GM19372 (cell line): Measurements from ENCODE around the gene PLEKHB1.

Source experiments
- ATAC-seq: cut with Tn5 transposase; IDR thresholded peaks from one replicate; pipeline ENCODE4 v1.9.1; 2021; ENCODE audit warnings: mild to moderate bottlenecking, low read depth, moderate library complexity; ENCODE audit not compliant: unreplicated experiment

Gene PLEKHB1, protein sequence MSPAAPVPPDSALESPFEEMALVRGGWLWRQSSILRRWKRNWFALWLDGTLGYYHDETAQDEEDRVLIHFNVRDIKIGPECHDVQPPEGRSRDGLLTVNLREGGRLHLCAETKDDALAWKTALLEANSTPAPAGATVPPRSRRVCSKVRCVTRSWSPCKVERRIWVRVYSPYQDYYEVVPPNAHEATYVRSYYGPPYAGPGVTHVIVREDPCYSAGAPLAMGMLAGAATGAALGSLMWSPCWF

DNA sequence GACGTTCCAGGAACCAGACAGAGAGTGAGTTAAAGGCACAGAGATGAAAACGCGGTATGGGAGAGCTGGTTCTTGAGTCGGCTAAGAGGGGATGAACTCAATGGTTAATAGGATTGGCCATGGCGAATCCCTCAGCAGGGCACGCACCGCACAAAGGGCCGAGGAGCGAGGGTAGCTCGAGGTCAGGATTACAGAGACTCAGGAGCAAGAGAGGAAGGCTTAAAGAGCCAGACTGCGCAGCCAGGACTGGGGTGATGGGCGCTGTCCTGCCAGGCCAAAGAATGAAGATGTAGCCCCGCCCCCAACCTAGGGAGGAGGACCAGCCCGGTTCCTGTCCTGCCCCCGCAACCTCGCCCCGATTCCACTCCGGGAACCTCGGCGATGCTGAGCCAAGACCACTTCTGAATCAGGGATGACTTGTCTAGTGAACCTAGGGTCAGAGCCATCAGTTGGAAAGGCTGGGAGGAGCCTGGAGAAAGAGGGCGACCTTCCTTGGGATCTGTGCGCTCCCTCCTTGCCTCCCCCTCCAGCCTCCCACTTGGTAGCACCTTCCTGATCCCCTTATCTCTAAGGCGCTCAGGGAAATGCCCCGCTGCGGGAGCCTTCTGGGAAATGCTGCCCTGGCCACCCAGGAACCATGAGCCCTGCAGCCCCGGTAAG is at the start of gene PLEKHB1:
PLEKHB1 (plus strand) TSS at position 610 of the 660 bp plus-strand sequence; CDS start at position 638, 28 bp downstream.
- ATAC-seq = no peak

DNA sequence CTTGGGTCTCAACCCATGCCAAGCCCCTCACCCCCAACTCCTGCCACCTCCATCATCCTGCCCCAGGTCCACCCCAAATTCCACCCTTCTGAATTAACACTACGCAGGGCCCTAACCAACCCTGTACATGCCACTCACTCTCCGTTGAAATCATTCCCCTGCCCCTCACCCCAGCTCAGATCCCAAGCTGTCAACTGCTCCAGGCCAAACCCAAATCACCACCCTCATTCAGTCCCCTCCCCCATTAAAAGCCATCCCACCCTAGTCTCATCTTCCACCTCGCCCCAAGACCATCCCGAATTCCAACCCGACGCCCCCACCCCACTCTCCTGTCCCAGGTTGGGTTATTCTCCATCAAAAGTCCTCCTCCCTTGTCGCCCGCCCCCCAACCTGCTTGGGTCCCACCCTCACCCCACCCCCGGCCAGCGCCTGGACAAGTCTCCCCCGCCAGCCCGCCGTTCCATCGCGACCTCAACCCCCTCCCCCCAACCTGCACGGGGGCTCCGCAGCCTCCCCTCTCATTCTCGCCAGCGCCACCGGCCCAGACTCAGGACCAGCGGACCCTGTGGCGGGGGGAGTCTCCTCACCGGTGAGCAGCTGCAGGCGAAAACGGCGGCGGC is 48.9 kb upstream of the PLEKHB1 start:
- no peak for ATAC-seq

DNA sequence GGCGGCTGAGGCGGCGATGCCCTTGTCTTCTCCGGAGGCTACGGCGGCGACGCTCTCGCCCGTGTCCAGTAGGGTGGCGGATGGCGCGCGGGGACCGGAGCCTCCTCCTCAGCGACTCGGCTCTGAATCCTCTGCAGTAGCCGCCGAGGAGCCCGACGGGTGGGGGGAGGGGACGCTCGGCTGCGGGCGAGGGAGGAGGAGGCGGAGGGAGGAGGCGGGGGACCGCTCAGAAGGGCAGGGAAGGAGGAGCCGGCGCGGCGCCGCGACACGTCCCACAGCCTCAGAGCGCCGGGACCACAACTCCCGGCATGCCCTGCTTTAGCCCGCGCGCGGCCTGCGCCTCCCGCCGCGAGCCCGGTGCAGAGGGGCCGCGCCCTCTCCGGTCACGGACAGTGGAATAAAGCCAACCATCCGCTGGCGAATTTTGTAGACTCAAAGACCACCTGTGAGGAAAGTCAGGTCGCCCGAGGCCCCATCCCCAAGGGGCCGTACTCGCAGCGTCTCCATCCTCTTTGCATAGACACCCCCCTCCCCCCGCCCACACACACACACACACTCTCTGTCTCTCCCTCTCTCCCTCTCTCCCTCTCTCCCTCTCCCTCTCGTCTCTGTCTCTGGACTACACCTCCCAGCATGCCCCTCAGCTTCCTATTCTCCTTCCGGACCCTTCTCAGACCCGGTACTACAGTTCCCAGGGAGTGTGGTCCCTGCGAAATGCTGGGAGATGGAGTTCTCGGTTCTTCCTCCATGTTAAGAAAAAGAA is 48.2 kb upstream of the PLEKHB1 start, which contains the start of gene FAM168A:
FAM168A (minus strand) TSS at position 157 of the 763 bp plus-strand sequence. CDS start 129,638 bp downstream, outside the sequence.
- peak; percentile 92 for ATAC-seq

DNA sequence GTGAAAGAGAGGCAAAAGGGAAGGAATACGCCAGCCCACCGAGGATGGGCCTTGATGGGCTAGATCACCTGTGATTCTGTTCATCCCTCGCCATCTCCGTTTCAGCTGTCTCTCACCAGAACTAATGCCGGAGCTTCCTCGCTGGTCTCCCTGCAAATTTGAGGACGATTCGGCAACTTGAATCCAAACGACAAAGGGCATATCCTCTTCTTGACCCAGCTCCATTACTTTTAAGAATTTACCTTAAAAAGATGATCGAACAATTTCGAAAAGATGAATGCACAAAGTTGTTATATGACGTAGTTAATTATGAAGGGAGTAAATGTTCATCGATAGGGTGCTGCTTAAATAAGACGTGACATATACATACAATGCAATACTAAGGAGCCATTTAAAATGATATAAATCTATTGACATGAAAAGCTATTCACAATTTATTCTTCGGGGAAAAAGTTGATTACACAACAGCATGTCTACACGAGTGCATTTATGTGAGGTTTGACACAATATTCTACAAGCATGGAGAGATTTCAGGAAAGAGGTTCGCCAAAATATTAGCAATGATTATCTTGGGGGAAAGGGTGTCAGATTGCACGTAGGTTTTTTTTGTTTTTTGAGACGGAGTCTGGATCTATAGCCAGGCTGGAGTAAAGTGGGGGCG is 47.5 kb upstream of the PLEKHB1 start:
- no peak for ATAC-seq

DNA sequence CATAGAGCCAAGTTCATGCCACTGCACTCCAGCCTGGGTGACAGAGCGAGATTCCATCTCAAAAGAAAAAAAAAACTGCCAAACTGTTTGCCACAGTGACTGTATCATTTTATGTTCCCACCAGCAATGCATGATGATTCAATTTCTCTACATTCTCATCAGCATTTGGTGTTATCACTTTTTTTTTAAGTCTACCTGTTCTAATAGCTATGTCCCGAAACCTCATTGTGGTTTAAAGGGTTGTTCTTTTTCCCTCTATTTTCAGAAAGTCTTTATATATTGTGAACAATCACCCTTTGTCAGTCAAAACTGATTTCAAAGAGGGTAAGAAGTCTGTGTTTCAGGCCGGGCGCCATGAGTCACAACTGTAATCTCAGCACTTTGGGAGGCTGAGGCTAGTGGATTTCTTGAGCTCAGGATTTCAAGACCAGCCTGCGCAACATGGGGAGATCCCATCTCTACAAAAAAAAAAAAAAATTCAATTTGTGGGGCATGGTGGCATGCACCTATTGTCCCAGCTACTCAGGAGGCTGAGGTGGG is 33.7 kb upstream of the PLEKHB1 start:
- ATAC-seq = no peak

DNA sequence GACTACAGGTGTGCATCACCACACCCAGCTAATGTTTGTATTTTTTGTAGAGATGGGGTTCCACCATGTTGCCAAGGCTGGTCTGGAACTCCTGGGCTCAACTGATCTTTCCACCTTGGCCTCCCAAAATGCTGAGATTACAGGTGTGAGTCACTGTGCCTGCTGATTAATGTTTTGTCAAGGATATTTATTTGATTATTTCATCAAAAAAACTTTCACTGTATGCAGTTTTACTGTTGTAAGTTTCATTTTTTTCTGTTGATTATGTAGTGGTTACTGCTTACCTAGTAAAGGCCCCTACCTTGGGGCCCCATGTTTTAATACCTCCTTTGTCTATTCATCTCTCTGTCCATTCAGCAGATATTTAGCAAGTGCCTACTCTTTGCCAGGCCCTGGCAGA is 31.8 kb upstream of the PLEKHB1 start:
- ATAC-seq = no peak

DNA sequence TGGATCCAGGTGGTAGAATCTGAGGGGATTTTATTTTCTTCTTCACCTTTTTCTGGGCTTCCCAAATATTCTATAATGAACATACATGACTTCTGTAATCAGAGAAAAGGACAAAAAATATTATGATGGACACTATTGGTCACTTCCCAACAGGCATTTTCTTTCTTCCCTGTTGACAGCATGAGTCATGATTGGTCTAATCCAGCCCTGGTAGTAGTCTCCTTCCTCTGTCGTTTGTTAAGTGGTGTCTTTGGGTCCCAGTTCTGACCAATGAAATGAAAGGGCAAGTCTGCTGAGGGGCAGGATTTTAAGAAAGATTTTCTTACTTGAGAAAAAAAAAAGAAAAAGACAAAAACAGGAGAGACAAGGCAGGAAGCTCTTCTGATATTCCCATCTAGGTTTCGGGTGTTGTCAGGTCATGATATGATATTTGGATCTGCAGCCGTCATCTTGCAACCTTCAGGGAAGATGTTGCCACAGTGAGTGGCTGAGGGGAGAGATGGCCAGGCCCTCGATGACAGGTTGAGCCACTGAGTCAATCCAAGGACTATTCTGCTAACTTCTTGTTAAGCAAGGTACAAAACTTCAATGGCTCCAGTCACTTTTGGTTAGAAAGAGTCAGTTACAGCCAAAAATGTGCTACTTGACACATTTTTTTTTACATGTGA is 23.3 kb upstream of the PLEKHB1 start:
- no peak for ATAC-seq

DNA sequence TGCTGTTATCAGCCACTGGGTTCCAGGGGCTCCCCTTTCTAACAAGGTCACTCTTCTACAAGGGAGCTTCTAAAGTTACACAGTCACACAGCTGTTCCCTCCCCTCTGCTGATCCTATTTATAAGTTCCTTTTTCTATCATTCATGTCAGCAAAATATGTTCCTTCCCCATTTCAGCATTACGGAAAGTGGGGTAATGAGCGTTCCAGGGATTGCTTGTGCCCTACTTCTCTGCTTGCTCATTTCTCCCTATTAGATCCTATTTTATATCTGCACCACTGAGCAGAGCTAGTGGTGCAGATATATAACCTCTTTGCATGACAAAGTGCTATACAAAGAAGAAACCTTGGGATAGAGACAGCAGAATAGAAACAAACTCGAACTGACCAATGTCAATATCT is 22.7 kb upstream of the PLEKHB1 start:
- ATAC-seq = no peak

DNA sequence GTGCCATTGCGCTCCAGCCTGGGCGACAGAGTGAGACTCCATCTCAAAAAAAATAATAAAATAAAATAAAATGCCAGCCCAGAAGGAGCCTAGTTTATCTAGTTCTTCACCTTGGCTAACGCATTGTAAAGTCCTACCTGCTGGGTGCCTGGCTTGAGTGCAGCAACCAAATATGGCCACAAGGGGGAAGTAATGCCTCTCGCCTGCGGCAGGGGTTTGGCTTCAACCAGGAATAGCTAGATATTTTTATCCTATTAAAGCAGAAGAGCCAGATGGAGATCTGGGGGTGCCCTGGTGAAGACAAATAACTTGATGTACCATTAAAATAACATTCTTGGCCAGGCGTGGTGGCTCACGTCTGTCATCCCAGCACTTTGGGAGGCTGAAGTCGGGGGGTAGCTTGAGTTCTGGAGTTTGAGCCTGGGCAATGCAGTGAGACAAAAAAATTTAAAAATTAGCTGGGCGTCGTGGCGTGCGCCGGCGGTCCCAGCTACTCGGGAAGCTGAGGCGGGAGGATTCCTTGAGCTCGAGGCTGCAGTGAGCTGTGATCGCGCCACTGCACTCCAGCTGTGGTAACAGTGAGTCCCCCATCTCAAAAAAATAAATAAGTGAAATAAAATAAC is 20.6 kb upstream of the PLEKHB1 start:
- no peak for ATAC-seq

DNA sequence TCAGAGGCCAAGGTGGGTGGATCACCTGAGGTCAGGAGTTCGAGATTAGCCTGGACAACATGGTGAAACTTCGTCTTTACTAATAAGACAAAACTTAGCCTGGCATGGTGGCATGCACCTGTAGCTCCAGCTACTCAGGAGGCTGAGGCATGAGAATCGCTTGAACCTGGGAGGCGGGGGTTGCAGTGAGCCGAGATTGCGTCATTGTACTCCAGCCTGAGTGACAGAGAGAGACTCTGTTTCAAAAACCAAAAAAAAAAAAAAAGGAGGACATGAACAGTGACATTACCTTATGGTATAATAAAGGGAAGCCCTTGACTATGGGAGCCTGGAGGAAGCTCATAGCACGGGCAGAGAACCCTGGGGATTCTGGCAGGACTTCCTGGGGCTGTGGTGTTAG is 16.5 kb upstream of the PLEKHB1 start:
- ATAC-seq = no peak

DNA sequence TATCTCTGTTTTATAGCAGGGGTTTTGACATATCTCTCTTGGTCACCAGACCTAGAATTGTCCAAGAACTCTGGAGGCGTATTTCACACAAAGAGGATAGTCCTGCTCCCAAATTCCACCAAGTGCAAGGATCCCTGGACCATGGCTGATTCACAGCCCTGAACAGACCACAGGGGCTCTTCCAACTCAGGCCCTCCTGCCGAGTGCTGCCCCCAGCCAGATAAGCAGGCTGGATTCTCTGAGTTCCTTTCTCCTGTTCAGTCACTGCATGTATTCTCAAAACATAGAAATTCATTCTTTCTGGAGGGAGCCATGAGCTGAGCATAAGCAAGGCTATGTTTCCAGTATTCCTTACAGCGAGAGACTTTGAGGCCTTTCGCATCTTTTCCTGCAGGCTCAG is 13.4 kb upstream of the PLEKHB1 start:
- no peak for ATAC-seq

DNA sequence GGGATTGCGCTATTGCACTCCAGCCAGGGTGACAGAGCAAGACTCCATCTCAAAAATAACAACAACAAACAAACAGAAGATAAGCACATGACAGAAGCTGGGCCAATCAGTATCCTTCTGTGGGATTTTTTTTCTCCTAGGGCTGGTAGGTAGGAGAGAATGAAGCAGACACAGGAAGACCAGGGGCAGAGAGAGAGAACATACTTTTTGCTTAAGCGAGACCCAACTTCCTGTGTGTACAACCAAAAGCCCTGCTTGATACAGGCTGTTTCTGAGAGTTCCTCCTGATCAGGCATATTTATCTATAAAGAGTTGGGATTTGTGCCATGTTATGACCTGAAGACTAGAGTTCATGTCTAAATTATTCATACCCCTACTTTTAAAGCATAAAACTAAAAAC is 12.4 kb upstream of the PLEKHB1 start:
- no peak for ATAC-seq

DNA sequence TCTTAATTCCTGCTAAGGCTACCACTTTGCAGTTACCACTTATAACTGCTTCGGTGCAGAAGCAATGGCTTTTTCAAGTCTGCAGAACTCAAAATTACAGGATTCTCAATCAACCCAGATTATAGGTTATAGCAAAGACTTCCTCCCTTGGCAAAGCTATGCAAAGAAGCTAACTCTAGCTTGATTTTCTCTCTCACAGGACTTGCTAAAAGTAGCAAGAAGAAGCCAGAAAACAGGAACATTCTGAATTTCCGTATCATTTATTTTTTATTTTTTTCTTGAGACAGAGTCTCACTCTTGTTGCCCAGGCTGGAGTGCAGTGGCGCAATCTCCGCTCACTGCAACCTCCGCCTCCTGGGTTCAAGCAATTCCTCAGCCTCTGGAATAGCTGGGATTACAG is 10.7 kb upstream of the PLEKHB1 start:
- no peak for ATAC-seq

DNA sequence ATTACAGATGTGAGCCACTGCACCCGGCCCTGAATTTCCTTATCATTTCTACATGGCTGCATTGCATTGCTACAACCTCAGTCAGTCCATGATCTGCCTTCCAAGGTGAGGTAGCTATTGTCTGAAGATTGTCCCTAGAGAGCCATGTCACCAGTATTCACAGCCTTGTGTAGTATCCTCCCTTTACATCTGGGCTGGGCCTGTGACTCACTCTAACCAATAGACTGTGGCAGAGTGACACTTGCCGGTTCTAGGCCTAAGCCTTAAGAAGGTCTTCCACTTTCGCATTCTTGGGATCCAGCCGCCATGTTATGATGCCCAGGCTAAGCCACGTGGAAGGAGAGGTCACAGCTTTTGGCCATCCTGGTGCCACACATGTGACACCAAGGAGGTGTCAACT is 10.1 kb upstream of the PLEKHB1 start:
- no peak for ATAC-seq

DNA sequence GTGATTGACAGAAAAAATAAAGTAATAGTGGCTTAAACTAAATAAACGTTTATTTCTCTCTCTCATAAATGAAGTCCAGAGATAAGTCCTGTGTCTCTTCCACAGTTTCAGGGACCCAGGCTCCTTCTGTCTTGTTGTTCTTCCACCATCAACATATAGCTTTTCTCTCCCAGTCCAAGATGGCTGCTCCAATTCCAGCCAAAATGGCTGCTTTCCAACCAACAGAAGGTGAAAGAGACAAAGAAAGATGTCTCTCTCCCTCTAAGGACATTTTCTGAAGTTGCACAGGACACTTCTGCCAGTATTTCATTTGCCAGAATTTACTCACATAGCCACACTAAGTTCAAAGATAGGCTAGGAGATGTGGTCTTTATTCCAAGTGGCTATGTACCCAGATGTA is 9.4 kb upstream of the PLEKHB1 start:
- ATAC-seq = no peak

DNA sequence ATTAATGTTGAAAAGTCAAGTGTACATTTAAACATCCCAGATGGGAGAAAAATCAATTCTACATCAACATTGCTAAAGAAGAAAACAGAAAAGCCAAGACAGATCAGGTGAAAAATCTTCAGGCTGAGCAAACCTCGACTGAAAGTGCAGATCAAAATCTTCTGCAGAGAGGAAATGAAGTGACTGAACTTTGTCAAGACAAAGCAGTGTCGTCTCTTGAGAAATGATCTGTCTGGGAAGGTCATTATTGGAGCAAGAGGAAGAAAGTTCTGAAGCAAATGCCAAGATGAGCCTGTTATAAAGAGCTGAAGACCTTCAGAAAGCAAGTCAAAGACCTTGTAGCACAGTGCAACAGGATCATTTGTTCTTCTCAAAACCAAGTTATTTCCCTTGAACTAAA is 5.8 kb upstream of the PLEKHB1 start:
- ATAC-seq = no peak

DNA sequence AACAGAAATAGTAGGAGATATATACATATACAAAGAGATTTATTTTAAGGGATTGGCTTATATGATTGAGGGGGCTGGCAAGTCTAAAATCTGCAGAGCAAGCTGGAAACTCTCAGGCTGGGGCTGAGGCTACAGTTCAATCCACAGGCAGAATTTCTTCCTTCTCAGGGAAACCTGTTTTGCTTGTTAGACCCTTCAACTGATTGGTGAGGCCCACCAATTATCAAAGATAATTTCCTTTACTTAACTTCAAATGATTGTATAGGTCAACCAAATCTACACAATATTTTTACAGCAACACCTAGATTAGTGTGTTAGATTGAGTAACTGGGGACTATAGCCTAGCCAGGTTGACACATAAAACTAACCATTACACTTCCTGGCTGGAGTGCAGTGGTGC is 4.7 kb upstream of the PLEKHB1 start:
- ATAC-seq = no peak

DNA sequence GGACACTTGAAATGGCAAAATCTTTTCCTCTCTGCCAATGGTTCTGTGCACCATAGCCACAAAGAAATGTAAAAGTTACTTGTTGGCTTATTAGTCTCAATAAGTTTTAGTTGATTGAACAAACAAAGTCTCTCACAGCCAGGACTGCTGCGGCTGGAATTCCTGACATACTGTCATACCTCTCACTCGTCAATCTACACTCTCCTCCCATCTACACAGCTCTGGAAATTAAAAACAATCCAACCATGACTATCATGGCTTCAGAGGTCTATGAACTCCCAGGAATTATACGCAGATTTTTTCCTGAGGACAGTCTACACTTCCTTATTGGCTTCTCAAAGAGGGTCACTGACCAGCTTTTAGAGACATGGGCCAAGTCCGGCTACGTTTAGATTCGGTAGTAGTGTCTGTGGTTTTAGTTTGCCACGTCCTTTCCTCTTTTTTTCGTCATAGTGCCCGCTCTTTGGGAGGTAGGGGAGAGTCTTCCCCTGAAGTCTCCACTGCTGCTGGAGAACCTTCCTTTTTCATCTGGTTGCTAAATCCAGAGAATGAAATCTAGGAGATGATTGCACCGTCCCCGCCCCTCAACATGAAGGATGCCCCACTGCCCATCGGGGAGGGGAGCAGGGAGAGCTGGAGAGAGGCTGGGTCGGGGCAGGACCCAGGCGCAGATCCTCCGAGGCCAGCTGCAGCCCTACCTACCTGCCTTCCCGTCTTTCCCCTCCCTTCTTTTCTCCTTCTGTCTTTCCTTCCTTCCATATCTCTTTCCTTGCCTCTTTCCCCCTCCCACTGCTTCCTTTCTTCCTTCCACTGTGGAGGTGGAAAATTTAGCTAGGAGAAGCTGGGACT is 1.0 kb upstream of the PLEKHB1 start:
- no peak for ATAC-seq
